IPS-15b (cell line): ENCODE results near the gene AAK1.
A peak's percentile ranks its signal among the peaks of the same experiment; 100 is the strongest.
"Not testable (repeated sequence)": the region's sequence is repeated elsewhere in the genome, so short reads cannot be mapped to it uniquely, and the experiment has no call there.

Experiments
- H3K27me3 ChIP-seq: one replicate; pipeline ENCODE4 v1.6.1; 2013; ENCODE audit warnings: low read length; ENCODE audit not compliant: control insufficient read depth, insufficient read depth
- H3K36me3 ChIP-seq: one replicate; pipeline ENCODE4 v1.6.1; 2013; ENCODE audit warnings: low read length; ENCODE audit not compliant: control insufficient read depth, insufficient read depth
- H3K4me1 ChIP-seq: one replicate; pipeline ENCODE4 v1.6.1; 2013; ENCODE audit warnings: mild to moderate bottlenecking, low read length; ENCODE audit not compliant: control insufficient read depth, insufficient read depth
- H3K4me3 ChIP-seq: one replicate; pipeline ENCODE4 v1.5.1; 2013; ENCODE audit warnings: low read depth, low read length
- H3K9ac ChIP-seq: one replicate; pipeline ENCODE4 v1.6.1; 2013; ENCODE audit warnings: low read depth, mild to moderate bottlenecking, low read length
- H3K9me3 ChIP-seq: one replicate; pipeline ENCODE4 v1.6.1; 2013; ENCODE audit warnings: mild to moderate bottlenecking, low read length; ENCODE audit not compliant: control insufficient read depth, insufficient read depth

AAK1 gene

DNA sequence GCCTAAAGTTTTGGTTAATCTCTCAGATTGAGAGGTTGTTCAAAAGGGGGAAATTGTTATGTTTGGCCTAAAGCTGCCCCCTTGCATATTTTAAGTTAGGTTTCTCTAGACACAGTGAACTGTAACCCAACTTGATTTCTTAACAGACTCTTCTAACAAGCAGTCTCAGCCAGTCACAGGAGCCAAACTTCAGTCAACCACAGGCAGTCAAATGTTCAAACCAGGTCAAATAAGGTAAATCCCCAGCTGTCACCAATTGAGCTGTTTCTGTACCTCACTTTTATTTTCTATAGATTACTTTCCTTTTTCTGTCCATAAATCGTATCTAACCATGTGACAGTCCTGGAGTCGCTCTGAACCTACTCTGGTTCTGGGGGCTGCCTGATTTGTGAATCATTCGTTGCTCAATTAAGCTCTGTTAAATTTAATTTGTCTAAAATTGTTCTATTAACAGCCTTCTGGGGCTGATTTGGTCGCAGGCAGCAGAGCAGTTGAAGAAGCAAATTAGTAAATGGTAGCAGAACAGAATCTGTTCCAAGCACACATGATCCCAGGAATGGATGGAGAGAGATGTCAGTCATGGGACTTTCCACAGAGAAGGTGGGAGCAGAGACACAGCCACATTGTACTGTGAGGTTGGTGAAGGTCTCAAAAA lies 189.9 kb downstream of the AAK1 start:
- Histone ChIP-seq H3K27me3 (no peaks in the 10 kb centered on the region), H3K4me3 (no peak overlapping the region), H3K9me3 (no peaks in the 10 kb centered on the region), H3K4me1 (peaks cover 20% of the 10 kb centered on the region), H3K36me3 (no peaks in the 10 kb centered on the region), H3K9ac (no peak overlapping the region)

DNA sequence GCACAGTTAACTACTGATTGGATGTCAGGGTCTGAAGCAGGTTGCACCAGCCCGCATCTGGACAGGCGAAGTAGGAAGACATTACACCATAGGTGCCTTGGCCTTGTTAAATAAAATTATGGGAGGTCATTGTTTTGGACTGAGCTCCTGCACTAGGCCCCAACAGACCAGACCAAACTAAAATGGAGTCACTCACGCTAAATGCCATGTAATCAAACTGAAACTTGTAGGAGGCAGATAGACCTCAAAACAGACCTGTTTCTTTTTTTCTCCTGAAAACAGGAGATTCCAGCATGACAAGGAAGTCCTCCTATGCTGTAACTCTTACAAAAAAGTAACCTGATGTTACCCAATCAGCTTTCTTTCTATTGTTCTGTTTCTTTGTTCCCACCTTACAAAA lies 190.9 kb downstream of the AAK1 start:
- Histone ChIP-seq H3K9me3 (no peaks in the 10 kb centered on the region), H3K36me3 (no peaks in the 10 kb centered on the region), H3K9ac (no peak overlapping the region), H3K4me1 (peaks cover 20% of the 10 kb centered on the region), H3K4me3 (no peak overlapping the region), H3K27me3 (no peaks in the 10 kb centered on the region)

DNA sequence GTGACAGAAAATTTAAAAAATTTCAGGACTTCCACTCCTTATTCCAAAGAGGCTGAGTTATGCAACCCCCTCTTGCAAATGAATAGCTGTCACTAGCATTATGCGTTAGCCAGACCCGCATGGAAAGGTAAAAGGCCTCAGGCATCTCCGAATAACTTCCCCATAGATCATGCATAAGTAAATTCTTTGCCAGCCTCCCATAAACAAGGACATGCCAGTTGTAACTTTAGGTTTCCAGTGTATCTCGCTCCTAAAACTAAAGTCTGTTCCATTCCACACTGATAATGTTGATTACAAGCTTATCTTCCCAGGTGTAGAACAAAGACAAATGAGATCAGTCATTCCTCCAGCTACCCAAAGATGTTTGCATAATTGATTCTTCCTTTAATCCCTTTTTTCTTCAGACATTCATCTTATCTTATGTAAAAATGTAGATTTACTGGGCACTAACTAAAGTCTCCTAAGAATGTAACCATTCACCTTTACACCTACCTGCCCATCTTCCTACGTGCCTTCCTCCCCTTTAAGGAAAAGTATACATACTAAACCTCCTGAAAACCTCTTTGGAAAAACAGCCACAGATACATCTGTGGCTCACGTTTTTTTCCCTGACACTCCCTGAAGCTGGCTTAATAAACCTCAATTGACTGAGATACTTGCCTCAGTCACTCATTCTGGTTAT lies 192.7 kb downstream of the AAK1 start:
- Histone ChIP-seq H3K4me1 (peaks cover 20% of the 10 kb centered on the region), H3K9ac (no peak overlapping the region)

DNA sequence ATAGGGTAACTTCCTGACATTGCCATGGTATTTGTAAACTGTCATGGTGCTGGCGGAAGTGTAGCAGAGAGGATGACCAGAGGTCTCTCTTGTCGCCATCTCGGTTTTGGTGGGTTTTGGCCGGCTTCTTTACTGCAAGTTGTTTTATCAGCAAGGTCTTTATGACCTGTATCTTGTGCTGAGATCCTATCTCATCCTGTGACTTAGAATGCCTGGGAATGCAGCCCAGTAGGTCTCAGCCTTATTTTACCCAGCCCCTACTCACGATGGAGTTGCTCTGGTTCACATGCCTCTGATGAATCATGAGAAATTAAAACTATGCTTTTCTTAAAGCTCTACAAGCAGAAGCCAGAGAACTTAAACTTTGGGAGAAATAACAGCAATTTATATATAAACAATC lies 193.6 kb downstream of the AAK1 start:
- Histone ChIP-seq H3K36me3 (no peaks in the 10 kb centered on the region), H3K9ac (no peak overlapping the region), H3K4me3 (no peak overlapping the region), H3K9me3 (no peaks in the 10 kb centered on the region), H3K27me3 (no peaks in the 10 kb centered on the region), H3K4me1 (peaks cover 21% of the 10 kb centered on the region)

More for the DNA sequence above, 192.7 kb downstream of the AAK1 start:
- H3K9me3 ChIP-seq, result no peaks in the 10 kb centered on the region
- peak overlapping the region; percentile 14 for H3K4me3 ChIP-seq
- H3K27me3 ChIP-seq, result no peaks in the 10 kb centered on the region
- H3K36me3 ChIP-seq, result no peaks in the 10 kb centered on the region

DNA sequence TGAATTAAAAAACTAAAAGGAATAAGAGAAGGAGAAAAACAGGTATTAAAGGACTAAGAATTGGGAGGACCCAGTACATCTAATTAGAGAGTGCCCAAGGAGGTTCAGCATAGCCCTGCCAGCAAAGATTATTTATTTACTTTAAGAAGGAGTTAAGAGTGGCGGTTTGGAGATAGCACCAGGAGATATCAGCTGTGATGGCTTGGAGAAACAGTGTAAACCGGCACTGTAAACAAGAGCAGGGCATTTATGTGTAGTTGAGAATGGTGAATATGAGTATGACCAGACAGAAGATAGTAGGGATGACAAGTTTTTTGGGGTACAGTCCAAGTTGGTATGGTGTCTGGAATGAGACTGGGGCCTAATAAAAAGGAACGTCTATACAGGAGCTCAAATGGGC lies 199.9 kb downstream of the AAK1 start:
- H3K4me1 ChIP-seq, H3K9me3 ChIP-seq, H3K4me3 ChIP-seq, H3K36me3 ChIP-seq, H3K9ac ChIP-seq, H3K27me3 ChIP-seq: not testable (repeated sequence)

DNA sequence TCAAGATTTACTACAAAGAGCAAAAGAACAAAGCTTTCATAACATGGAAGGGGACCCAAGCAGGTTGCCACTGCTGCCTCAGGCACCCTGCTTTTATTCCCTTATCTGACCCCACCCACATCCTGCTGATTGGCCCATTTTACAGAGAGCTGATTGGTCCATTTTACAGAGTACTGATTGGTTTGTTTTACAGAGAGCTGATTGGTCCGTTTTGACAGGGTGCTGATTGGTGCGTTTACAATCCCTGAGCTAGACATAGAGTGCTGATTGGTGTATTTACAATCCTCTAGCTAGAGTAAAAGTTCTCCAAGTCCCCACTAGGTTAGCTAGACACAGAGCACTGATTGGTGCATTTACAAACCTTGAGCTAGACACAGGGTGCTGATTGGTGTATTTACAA lies 204.0 kb downstream of the AAK1 start:
- H3K36me3 ChIP-seq, H3K9me3 ChIP-seq, H3K27me3 ChIP-seq, H3K9ac ChIP-seq, H3K4me1 ChIP-seq, H3K4me3 ChIP-seq: not testable (repeated sequence)

DNA sequence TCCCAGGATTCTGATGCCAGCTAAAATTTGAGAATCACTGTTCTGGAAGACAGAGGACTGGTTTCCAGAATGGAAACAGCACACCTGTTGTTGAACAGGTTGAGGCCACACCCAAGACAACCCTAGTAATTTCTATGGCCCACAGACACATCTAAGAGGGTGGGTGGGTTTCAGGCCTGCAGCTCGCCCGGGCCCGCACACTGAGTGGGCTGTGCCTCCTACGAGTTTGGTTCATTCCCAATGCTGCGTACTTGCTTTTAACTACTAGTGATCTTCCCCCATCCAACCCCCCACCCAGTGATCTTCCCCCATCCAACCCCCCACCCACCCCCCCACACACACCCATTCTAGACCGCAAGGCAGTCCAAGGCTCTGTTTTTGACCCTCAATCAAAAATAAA lies 205.0 kb downstream of the AAK1 start:
- H3K4me3 ChIP-seq, result no peak overlapping the region
- no peaks in the 10 kb centered on the region for H3K27me3 ChIP-seq
- no peak overlapping the region for H3K9ac ChIP-seq
- H3K9me3 ChIP-seq, result no peaks in the 10 kb centered on the region
- H3K4me1 ChIP-seq, result peaks cover 9% of the 10 kb centered on the region
- no peaks in the 10 kb centered on the region for H3K36me3 ChIP-seq

DNA sequence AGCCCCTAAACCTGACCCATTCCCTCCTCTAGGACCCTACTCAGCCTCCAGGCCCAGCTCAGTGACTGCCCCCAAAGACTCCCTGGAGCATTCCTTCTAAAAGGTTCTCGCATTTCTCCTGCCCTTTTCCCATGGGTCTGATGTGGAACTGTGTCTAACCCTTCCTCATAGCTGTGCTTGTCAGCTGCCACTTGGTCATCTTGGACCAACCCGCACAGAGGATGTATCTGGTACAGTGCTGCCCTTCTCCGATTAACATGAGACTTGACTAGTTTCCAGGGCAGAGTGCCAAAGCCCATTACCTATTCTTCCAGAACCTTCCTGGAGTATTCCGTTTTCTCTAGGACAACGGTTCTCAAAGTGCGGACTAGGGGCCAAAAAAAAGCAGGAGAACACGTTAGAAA lies 205.8 kb downstream of the AAK1 start:
- Histone ChIP-seq H3K9me3 (no peaks in the 10 kb centered on the region), H3K9ac (peak overlapping the region; percentile 62), H3K4me3 (peak overlapping the region; percentile 93), H3K36me3 (no peaks in the 10 kb centered on the region), H3K27me3 (no peaks in the 10 kb centered on the region), H3K4me1 (peaks cover 9% of the 10 kb centered on the region)

DNA sequence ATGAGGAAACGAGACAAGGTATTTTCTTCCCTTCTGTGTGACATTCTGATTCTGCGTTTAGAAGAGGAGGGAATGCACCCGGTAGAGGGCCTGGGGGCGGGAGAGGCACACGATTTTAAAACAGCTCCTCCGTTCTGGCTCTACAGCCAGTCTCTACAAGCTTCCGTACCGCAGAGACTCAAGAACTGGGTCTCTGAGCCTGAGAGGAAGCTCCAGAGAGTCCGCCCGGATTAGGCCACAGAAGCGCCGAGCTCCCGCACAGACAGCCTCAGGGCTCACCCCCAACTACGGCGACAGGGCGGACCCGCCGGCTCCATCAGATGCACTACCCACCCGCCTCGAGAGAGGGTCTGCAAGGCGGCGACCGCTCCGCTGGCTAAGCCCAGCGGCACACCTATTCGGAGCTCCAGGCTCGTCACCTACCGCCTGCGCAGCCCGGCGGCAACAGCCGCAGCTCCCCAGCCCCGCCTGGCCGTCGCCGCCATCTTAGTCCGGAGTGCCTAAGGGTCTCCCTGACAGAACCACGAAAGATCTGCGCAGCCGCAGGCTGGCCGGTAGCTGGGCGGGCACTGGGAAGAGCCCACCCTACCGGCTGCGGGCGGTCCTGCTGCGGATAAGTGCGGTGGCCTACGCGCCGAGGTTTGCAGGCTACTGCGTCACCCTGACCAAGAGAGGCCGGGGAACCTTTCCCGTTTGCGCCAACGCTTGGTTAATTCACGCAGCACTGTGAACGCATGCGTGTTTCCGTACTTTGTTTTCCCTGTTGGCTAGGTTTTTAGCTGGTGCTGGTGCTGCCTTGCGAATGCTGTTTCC lies 206.4 kb downstream of the AAK1 start, which contains the start of gene NFU1:
Gene NFU1 (minus strand): TSS at position 498 of the 813 bp plus-strand sequence. CDS start 13 bp downstream, at position 485.
- Histone ChIP-seq H3K9ac (peak within 1 kb of the TSS; percentile 62), H3K36me3 (no peaks in the 10 kb centered on the region), H3K27me3 (no peaks in the 10 kb centered on the region), H3K4me3 (peak within 1 kb of the TSS; percentile 93), H3K9me3 (no peaks in the 10 kb centered on the region), H3K4me1 (peaks cover 9% of the 10 kb centered on the region)

DNA sequence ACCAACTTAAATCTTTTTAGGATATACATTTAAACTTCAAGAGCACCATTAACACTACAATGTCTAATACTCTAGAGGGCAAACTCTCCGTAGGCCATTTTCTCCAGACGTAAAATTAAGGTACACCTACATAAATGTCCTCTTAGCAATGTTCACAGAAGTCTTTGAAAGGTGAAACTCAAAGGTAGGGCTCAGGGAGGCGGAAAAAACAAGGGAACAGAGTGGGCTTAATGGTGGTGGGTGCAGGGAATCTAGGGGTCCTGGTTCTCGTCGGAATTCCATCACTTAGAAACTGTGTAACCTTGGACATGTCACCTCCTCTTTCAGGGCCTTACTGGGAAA lies 207.0 kb downstream of the AAK1 start:
- no peaks in the 10 kb centered on the region for H3K27me3 ChIP-seq
- peak overlapping the region; percentile 93 for H3K4me3 ChIP-seq
- H3K4me1 ChIP-seq, result peaks cover 9% of the 10 kb centered on the region
- H3K9ac ChIP-seq, result peak overlapping the region; percentile 62
- no peaks in the 10 kb centered on the region for H3K9me3 ChIP-seq
- H3K36me3 ChIP-seq, result no peaks in the 10 kb centered on the region

DNA sequence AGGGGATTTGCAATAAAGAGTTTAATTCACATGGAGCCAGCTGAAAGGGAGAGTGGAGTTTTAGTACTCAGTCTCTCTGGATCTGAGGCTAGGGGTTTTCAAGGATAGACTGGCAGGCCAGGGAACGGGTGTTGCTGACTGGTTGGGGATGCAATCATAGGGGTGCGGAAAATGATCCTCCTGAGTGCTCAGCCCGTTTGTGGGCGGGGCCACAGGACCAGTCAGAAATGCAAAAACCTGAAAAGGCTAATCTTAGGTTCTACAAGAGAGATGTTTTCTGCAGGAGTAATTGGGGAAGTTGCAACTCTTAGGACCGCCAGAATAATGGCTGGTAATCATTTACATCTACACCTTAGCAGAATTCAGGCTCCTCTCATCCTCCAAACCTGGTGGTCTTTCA lies 208.8 kb downstream of the AAK1 start:
- Histone ChIP-seq H3K4me3 (no peak overlapping the region), H3K36me3 (peaks cover 1% of the 10 kb centered on the region), H3K9ac (no peak overlapping the region), H3K27me3 (no peaks in the 10 kb centered on the region), H3K4me1 (peaks cover 9% of the 10 kb centered on the region), H3K9me3 (no peaks in the 10 kb centered on the region)
